ENCODE data around the gene ADGRA1.

DNA sequence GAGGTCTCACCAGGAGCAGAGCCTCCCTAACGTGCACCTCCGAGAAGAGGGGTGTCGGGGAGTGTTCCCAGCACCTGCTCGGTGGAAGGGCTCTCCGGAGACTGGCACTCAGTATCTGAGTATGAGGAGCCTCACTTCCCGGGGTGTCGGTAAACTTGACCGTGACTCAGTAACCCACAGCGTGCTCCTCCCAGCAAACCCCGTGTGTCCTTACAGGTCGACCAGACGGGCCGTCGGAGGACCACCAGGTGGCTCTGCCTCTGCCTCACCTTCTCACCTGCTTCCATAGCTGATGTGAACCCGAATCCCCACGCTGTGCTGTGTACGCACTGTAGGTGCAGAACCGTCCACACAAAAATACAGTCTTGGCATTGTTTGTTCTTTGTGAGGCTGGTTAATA, 43.3 kb downstream of the ADGRA1 start:
- TF ChIP-seq, protein P1, sequence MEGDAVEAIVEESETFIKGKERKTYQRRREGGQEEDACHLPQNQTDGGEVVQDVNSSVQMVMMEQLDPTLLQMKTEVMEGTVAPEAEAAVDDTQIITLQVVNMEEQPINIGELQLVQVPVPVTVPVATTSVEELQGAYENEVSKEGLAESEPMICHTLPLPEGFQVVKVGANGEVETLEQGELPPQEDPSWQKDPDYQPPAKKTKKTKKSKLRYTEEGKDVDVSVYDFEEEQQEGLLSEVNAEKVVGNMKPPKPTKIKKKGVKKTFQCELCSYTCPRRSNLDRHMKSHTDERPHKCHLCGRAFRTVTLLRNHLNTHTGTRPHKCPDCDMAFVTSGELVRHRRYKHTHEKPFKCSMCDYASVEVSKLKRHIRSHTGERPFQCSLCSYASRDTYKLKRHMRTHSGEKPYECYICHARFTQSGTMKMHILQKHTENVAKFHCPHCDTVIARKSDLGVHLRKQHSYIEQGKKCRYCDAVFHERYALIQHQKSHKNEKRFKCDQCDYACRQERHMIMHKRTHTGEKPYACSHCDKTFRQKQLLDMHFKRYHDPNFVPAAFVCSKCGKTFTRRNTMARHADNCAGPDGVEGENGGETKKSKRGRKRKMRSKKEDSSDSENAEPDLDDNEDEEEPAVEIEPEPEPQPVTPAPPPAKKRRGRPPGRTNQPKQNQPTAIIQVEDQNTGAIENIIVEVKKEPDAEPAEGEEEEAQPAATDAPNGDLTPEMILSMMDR (IDR thresholded peaks at IDR 0.05; ENCODE audit: low read length), result no peak
- TF ChIP-seq EZH2 (IDR thresholded peaks at IDR 0.05; ENCODE audit: borderline replicate concordance, low read length), result no peak

All from OCI-LY1 (cell line).